Ramos (cell line): ENCODE results near the gene CALCOCO1.
"Not testable (repeated sequence)": the region's sequence is repeated elsewhere in the genome, so short reads cannot be mapped to it uniquely, and the experiment has no call there.

ENCODE experiments used
- in situ Hi-C: fragments of 300-500 bp; cut with MboI; formaldehyde crosslinking; loops from one replicate; pipeline ENCODE4 v1.14.3; 2022; ENCODE audit warnings: low sequenced_read_pairs; ENCODE audit not compliant: unreplicated experiment

CALCOCO1 gene

GRCh38 chr12:53727310-53728041 is at the start of gene CALCOCO1:
Gene CALCOCO1 (minus strand): TSS chr12:53727452. CDS start chr12:53725242, 2,210 bp downstream.
- in situ Hi-C loops: no loop called here

GRCh38 chr12:53776872-53777271 is 49.6 kb upstream of the CALCOCO1 start:
- in situ Hi-C loops: no loop called here

- in situ Hi-C loops: no loop called here
These were observed 48.4 kb upstream of the CALCOCO1 start for GRCh38 chr12:53775478-53776145.

GRCh38 chr12:53770281-53770680 is 43.0 kb upstream of the CALCOCO1 start:
- in situ Hi-C loops: no loop called here

- in situ Hi-C loops: no loop called here
These were observed 41.7 kb upstream of the CALCOCO1 start for GRCh38 chr12:53768976-53769375.

- in situ Hi-C loops: no loop called here
These were observed 39.6 kb upstream of the CALCOCO1 start for GRCh38 chr12:53766881-53767280.

- in situ Hi-C loops: no loop called here
These were observed 38.6 kb upstream of the CALCOCO1 start for GRCh38 chr12:53765891-53766290.

- in situ Hi-C loops: no loop called here
These were observed 37.4 kb upstream of the CALCOCO1 start for GRCh38 chr12:53764615-53765014.

- in situ Hi-C loops: not testable (repeated sequence)
These were observed 35.5 kb upstream of the CALCOCO1 start for GRCh38 chr12:53762793-53763192.

GRCh38 chr12:53761306-53761705 is 34.1 kb upstream of the CALCOCO1 start:
- in situ Hi-C loops: no loop called here

GRCh38 chr12:53759261-53759660 is 32.0 kb upstream of the CALCOCO1 start:
- in situ Hi-C loops: no loop called here

- in situ Hi-C loops: no loop called here
These were observed 31.5 kb upstream of the CALCOCO1 start for GRCh38 chr12:53758730-53759103.

GRCh38 chr12:53758081-53758729 is 31.0 kb upstream of the CALCOCO1 start:
- in situ Hi-C loops: no loop called here

- in situ Hi-C loops: no loop called here
These were observed 30.0 kb upstream of the CALCOCO1 start for GRCh38 chr12:53757101-53757770.

- in situ Hi-C loops: no loop called here
These were observed 29.2 kb upstream of the CALCOCO1 start for GRCh38 chr12:53756300-53757100.

- in situ Hi-C loops: no loop called here
These were observed 28.6 kb upstream of the CALCOCO1 start for GRCh38 chr12:53755893-53756292.

- in situ Hi-C loops: no loop called here
These were observed 28.2 kb upstream of the CALCOCO1 start for GRCh38 chr12:53755451-53755891.

GRCh38 chr12:53754633-53755264 is 27.5 kb upstream of the CALCOCO1 start:
- in situ Hi-C loops: no loop called here

GRCh38 chr12:53754188-53754585 is 26.9 kb upstream of the CALCOCO1 start:
- in situ Hi-C loops: no loop called here
